ENCODE measurements around the gene DACH1.

The DACH1 gene

DNA sequence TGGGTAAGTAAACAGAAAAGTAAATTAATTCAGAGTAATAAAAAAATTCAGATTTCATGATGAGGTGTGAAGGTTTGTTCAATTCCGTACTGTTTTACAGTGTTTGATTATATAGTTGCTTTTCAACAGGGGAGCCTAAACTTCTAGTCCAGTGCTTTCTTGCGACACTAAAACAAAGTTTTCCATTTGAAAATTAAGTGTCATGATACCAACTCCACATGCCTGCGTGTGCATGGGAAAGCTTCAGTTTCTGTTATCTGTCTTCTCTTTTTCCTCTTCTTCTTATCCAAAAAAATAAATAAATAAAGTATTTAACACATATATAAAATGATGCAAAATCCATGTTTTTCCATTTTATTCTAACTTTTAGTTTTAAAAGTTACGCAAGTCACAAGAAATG, 165.3 kb downstream of the DACH1 start:
- H3K4me3 ChIP-seq (ENCODE audit: low read depth, low read length) = no peak overlapping the region
- H2BK120ac ChIP-seq (ENCODE audit: insufficient read depth, low read length, poor library complexity) = no peak overlapping the region
- H3K79me1 ChIP-seq (ENCODE audit: low read length) = no peaks in the 10 kb centered on the region
- H4K8ac ChIP-seq (ENCODE audit: low read depth, low read length) = no peak overlapping the region
- no peaks in the 10 kb centered on the region for H3K27me3 ChIP-seq (ENCODE audit: insufficient read depth, low read length)
- no peak overlapping the region for H2BK5ac ChIP-seq (ENCODE audit: low read depth, low read length, poor library complexity)
- no peak overlapping the region for H4K12ac ChIP-seq (ENCODE audit: low read depth, low read length)
- H3K36me3 ChIP-seq (ENCODE audit: control insufficient read depth in 1 of 2, insufficient read depth in 2 of 2, low read length in 2 of 2) = no peaks in the 10 kb centered on the region
- no peaks in the 10 kb centered on the region for H3K79me2 ChIP-seq (ENCODE audit: control insufficient read depth, insufficient read depth, low read length, poor library complexity)
- H2AFZ ChIP-seq (ENCODE audit: insufficient read depth, low read length, poor library complexity) = no peak overlapping the region
- no peak overlapping the region for H3K18ac ChIP-seq (ENCODE audit: low read length)
- H3K4me2 ChIP-seq (ENCODE audit: low read length) = no peak overlapping the region
- no peaks in the 10 kb centered on the region for H3K9me3 ChIP-seq (ENCODE audit: insufficient read depth, low read depth, low read length)
- H3K14ac ChIP-seq (ENCODE audit: low read length) = no peak overlapping the region
- H3K9ac ChIP-seq (ENCODE audit: low read length) = no peak overlapping the region
- H2BK12ac ChIP-seq (ENCODE audit: low read length) = no peak overlapping the region
- no peaks in the 10 kb centered on the region for H3K4me1 ChIP-seq (ENCODE audit: control insufficient read depth in 1 of 2, insufficient read depth in 2 of 2, low read length in 2 of 2)
- H4K91ac ChIP-seq (ENCODE audit: low read depth, low read length) = no peak overlapping the region
- H3K23ac ChIP-seq (ENCODE audit: low read length) = no peak overlapping the region
- no peak overlapping the region for H3K4ac ChIP-seq (ENCODE audit: low read depth, low read length)
- no peak for DNase-seq
- no peak overlapping the region for H3K27ac ChIP-seq (ENCODE audit: low read depth, low read length)
- no CpG with 5 or more reads among the region's 4 CpGs for WGBS (ENCODE audit: extremely low coverage, insufficient coverage, insufficient read length)
- H2AK5ac ChIP-seq (ENCODE audit: low read length) = no peak overlapping the region

DNA sequence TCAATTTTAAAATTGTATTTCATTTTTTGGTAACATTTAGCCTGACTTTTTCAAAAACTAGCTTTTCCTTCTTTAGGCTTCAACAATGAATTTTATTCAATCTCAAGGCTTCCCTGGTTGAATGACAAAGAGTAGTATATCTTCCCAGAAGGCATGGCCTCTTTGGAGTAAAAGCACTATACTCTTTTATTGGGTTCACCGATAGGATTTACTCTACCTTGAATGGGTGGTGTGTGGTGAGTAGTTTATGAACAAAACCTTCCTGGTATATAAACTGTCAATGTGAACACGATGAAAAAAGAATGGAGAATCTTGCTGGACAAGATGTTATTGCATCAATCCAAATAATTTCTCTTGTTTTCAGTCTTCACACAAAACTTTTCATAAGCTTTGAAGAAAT, 167.7 kb downstream of the DACH1 start:
- H3K4me3 ChIP-seq (ENCODE audit: low read depth, low read length) = no peak overlapping the region
- no peaks in the 10 kb centered on the region for H3K79me2 ChIP-seq (ENCODE audit: control insufficient read depth, insufficient read depth, low read length, poor library complexity)
- DNase-seq = no peak
- H2BK120ac ChIP-seq (ENCODE audit: insufficient read depth, low read length, poor library complexity) = no peak overlapping the region
- WGBS (ENCODE audit: extremely low coverage, insufficient coverage, insufficient read length) = no CpG with 5 or more reads among the region's 2 CpGs
- H2AFZ ChIP-seq (ENCODE audit: insufficient read depth, low read length, poor library complexity) = no peak overlapping the region
- no peak overlapping the region for H2AK5ac ChIP-seq (ENCODE audit: low read length)
- H2BK5ac ChIP-seq (ENCODE audit: low read depth, low read length, poor library complexity) = no peak overlapping the region
- no peak overlapping the region for H2BK12ac ChIP-seq (ENCODE audit: low read length)
- H3K79me1 ChIP-seq (ENCODE audit: low read length) = no peaks in the 10 kb centered on the region
- no peaks in the 10 kb centered on the region for H3K9me3 ChIP-seq (ENCODE audit: insufficient read depth, low read depth, low read length)
- H4K12ac ChIP-seq (ENCODE audit: low read depth, low read length) = no peak overlapping the region
- H3K18ac ChIP-seq (ENCODE audit: low read length) = no peak overlapping the region
- no peak overlapping the region for H3K4me2 ChIP-seq (ENCODE audit: low read length)
- H3K4me1 ChIP-seq (ENCODE audit: control insufficient read depth in 1 of 2, insufficient read depth in 2 of 2, low read length in 2 of 2) = no peaks in the 10 kb centered on the region
- H4K91ac ChIP-seq (ENCODE audit: low read depth, low read length) = no peak overlapping the region
- no peak overlapping the region for H3K23ac ChIP-seq (ENCODE audit: low read length)
- no peak overlapping the region for H3K4ac ChIP-seq (ENCODE audit: low read depth, low read length)
- no peak overlapping the region for H3K9ac ChIP-seq (ENCODE audit: low read length)
- no peaks in the 10 kb centered on the region for H3K27me3 ChIP-seq (ENCODE audit: insufficient read depth, low read length)
- H3K14ac ChIP-seq (ENCODE audit: low read length) = no peak overlapping the region
- H3K27ac ChIP-seq (ENCODE audit: low read depth, low read length) = no peak overlapping the region
- H3K36me3 ChIP-seq (ENCODE audit: control insufficient read depth in 1 of 2, insufficient read depth in 2 of 2, low read length in 2 of 2) = no peaks in the 10 kb centered on the region
- no peak overlapping the region for H4K8ac ChIP-seq (ENCODE audit: low read depth, low read length)

DNA sequence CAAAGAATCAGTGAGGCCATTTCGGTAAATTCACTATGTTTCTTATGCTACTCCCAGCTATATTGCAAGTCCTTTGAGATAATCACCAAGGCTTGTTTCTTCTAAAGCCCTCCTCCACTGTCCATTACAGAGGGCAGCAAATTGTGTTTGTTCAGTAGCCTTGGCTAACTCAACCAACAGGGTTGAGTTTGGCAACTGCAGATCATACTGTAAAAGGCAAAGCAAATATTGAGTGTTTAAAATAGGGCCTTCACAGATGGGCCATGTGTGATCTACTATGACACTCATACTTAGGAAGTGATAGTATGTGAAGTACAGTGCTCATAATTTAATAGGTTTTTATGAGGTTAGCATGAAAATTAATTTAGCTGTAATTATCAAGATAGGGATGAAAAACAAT, 171.3 kb downstream of the DACH1 start:
- Histone ChIP-seq H3K4ac (ENCODE audit: low read depth, low read length) (no peak overlapping the region), H3K4me2 (ENCODE audit: low read length) (no peak overlapping the region), H3K79me1 (ENCODE audit: low read length) (no peaks in the 10 kb centered on the region), H4K91ac (ENCODE audit: low read depth, low read length) (no peak overlapping the region), H3K14ac (ENCODE audit: low read length) (no peak overlapping the region), H3K9ac (ENCODE audit: low read length) (no peak overlapping the region), H3K18ac (ENCODE audit: low read length) (no peak overlapping the region), H2BK12ac (ENCODE audit: low read length) (no peak overlapping the region), H2BK5ac (ENCODE audit: low read depth, low read length, poor library complexity) (no peak overlapping the region), H2AK5ac (ENCODE audit: low read length) (no peak overlapping the region), H2AFZ (ENCODE audit: insufficient read depth, low read length, poor library complexity) (no peak overlapping the region), H3K36me3 (ENCODE audit: control insufficient read depth in 1 of 2, insufficient read depth in 2 of 2, low read length in 2 of 2) (no peaks in the 10 kb centered on the region), H3K23ac (ENCODE audit: low read length) (no peak overlapping the region), H2BK120ac (ENCODE audit: insufficient read depth, low read length, poor library complexity) (no peak overlapping the region), H3K27ac (ENCODE audit: low read depth, low read length) (no peak overlapping the region), H3K27me3 (ENCODE audit: insufficient read depth, low read length) (no peaks in the 10 kb centered on the region), H3K79me2 (ENCODE audit: control insufficient read depth, insufficient read depth, low read length, poor library complexity) (no peaks in the 10 kb centered on the region), H4K12ac (ENCODE audit: low read depth, low read length) (no peak overlapping the region), H3K9me3 (ENCODE audit: insufficient read depth, low read depth, low read length) (no peaks in the 10 kb centered on the region), H3K4me1 (ENCODE audit: control insufficient read depth in 1 of 2, insufficient read depth in 2 of 2, low read length in 2 of 2) (no peaks in the 10 kb centered on the region), H4K8ac (ENCODE audit: low read depth, low read length) (no peak overlapping the region), H3K4me3 (ENCODE audit: low read depth, low read length) (no peak overlapping the region)
- DNase-seq = no peak
- WGBS (ENCODE audit: extremely low coverage, insufficient coverage, insufficient read length) = no CpG with 5 or more reads among the region's 1 CpG

DNA sequence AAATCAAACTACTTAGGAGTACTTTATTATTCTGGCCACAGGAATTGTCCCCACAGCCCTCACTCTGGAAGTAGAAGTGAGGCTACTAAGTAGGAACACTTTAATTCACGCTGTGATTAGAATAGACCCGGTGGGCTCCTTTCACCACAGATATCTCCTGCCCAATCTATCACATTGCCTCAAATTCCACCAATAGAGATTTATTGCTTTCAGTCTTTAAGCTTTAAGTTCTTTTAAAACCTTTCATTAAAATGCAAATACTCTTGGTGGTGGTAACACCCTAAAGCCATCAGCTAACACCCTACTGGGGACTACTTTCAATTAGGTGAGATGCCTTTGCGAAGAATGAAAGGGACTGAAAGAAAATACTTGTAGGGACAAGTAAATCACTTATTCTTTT, 181.9 kb downstream of the DACH1 start:
- Histone ChIP-seq H2BK12ac (ENCODE audit: low read length) (no peak overlapping the region), H3K14ac (ENCODE audit: low read length) (no peak overlapping the region), H4K8ac (ENCODE audit: low read depth, low read length) (no peak overlapping the region), H3K4me1 (ENCODE audit: control insufficient read depth in 1 of 2, insufficient read depth in 2 of 2, low read length in 2 of 2) (no peaks in the 10 kb centered on the region), H2BK120ac (ENCODE audit: insufficient read depth, low read length, poor library complexity) (no peak overlapping the region), H3K27ac (ENCODE audit: low read depth, low read length) (no peak overlapping the region), H4K12ac (ENCODE audit: low read depth, low read length) (no peak overlapping the region), H3K18ac (ENCODE audit: low read length) (no peak overlapping the region), H3K4me2 (ENCODE audit: low read length) (no peak overlapping the region), H3K4ac (ENCODE audit: low read depth, low read length) (no peak overlapping the region), H3K27me3 (ENCODE audit: insufficient read depth, low read length) (no peaks in the 10 kb centered on the region), H4K91ac (ENCODE audit: low read depth, low read length) (no peak overlapping the region), H3K79me2 (ENCODE audit: control insufficient read depth, insufficient read depth, low read length, poor library complexity) (no peaks in the 10 kb centered on the region), H3K23ac (ENCODE audit: low read length) (no peak overlapping the region), H3K79me1 (ENCODE audit: low read length) (no peaks in the 10 kb centered on the region), H2AFZ (ENCODE audit: insufficient read depth, low read length, poor library complexity) (no peak overlapping the region), H2BK5ac (ENCODE audit: low read depth, low read length, poor library complexity) (no peak overlapping the region), H3K9ac (ENCODE audit: low read length) (no peak overlapping the region), H3K9me3 (ENCODE audit: insufficient read depth, low read depth, low read length) (no peaks in the 10 kb centered on the region), H2AK5ac (ENCODE audit: low read length) (no peak overlapping the region), H3K36me3 (ENCODE audit: control insufficient read depth in 1 of 2, insufficient read depth in 2 of 2, low read length in 2 of 2) (no peaks in the 10 kb centered on the region), H3K4me3 (ENCODE audit: low read depth, low read length) (no peak overlapping the region)
- no peak for DNase-seq
- WGBS (ENCODE audit: extremely low coverage, insufficient coverage, insufficient read length) = no CpG with 5 or more reads among the region's 3 CpGs
